Ovary (tissue), 3 donors: ENCODE measurements around the gene STX4.

Experiments
- POLR2A ChIP-seq: fragments of 450-650 bp; IDR thresholded peaks from one replicate; pipeline ENCODE4 v1.6.1; 2017; ENCODE audit warnings: antibody characterized with exemption, mild to moderate bottlenecking, moderate library complexity
- TF ChIP-seq, protein P1 (sequence below), 3 donors: fragments of 450-650 bp in 2 of 3; fragments of 200-600 bp in 1 of 3; IDR thresholded peaks; one replicate each; pipeline versions ENCODE4 v1.5.1 to v1.8.0; 2016 to 2022; ENCODE audit warnings: antibody characterized with exemption in 3 of 3, mild to moderate bottlenecking in 1 of 3
- donor health status: DM: no; HTN: no; CAD: no.

DNA sequence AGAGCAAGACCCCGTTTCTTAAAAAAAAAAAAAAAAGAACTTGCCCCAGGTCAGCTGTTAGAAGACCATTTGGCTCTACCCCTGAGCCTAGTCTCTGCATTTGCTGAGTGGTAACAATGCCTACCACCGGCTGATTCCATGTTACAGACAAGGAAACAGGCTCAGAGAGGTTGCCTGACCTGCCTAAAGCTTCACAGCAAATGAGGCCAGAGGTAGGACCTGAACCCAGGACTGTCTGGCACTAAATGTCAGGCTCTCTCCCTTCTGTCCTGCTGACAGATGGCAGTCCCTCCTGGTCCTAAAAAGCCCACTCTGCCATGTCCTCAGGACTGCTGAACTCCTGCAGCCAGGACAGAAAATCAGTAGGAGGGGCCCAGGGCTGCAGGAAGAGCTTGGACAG is 28.7 kb upstream of the STX4 start:
- TF ChIP-seq, protein P1, sequence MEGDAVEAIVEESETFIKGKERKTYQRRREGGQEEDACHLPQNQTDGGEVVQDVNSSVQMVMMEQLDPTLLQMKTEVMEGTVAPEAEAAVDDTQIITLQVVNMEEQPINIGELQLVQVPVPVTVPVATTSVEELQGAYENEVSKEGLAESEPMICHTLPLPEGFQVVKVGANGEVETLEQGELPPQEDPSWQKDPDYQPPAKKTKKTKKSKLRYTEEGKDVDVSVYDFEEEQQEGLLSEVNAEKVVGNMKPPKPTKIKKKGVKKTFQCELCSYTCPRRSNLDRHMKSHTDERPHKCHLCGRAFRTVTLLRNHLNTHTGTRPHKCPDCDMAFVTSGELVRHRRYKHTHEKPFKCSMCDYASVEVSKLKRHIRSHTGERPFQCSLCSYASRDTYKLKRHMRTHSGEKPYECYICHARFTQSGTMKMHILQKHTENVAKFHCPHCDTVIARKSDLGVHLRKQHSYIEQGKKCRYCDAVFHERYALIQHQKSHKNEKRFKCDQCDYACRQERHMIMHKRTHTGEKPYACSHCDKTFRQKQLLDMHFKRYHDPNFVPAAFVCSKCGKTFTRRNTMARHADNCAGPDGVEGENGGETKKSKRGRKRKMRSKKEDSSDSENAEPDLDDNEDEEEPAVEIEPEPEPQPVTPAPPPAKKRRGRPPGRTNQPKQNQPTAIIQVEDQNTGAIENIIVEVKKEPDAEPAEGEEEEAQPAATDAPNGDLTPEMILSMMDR (IDR thresholded peaks at IDR 0.05), result no peak
- TF ChIP-seq POLR2A, result no peak
